ENCODE measurements around the gene PARD3B. TPM values are rescaled to one million over a fixed set of nuclear protein-coding genes. Genes with fewer than 3 reads are reported as not detected.

Gene PARD3B
- total RNA-seq, 1 experiment from 2014 or later = 2.0 TPM

DNA sequence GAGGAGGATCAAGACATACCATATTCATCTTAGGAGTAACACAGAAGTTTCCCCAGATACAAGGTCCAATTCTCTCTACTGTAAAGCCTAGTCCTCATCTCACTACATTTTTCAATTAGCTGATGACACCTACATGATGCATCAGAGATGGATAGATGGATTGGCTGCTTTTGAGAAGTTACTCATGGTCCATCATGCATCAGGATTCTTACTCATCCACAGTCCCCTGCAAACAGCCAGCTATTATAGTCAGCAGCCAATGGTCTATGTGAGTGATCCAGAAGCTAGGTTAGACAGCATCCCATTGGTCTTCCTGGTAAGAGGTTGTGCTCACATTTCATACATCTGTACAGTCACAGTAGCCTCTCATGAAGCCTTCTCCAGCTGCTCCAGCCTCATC lies 982.5 kb downstream of the PARD3B start:
- H3K4me1 ChIP-seq (ENCODE audit: control insufficient read depth in 1 of 2, insufficient read depth in 2 of 2, low read length in 2 of 2) = no peaks in the 10 kb centered on the region

More for the DNA sequence above, 982.5 kb downstream of the PARD3B start:
- Histone ChIP-seq H4K20me1 (ENCODE audit: insufficient read depth) (no peaks in the 10 kb centered on the region), H2AFZ (ENCODE audit: low read depth, low read length, poor library complexity, severe bottlenecking) (no peak overlapping the region), H3K4me2 (ENCODE audit: low read length) (no peak overlapping the region), H3K36me3 (ENCODE audit: control insufficient read depth in 1 of 2, insufficient read depth in 2 of 2, low read length in 2 of 2) (no peaks in the 10 kb centered on the region), H3K9me2 (ENCODE audit: insufficient read depth) (no peaks in the 10 kb centered on the region), H3K9me3 (ENCODE audit: control insufficient read depth in 1 of 2, insufficient read depth in 1 of 2, low read depth in 1 of 2, low read length in 2 of 2) (no peaks in the 10 kb centered on the region), H3K9ac (ENCODE audit: low read length) (no peak overlapping the region), H3K4me3 (replicated peaks in 1 of 2; ENCODE audit: low read depth in 1 of 2, low read length in 2 of 2) (no peak overlapping the region), H3K79me2 (ENCODE audit: insufficient read depth, low read length) (no peaks in the 10 kb centered on the region), H3K27me3 (ENCODE audit: insufficient read depth, low read length) (peaks cover 19% of the 10 kb centered on the region), H3K27ac (ENCODE audit: low read depth, low read length) (no peak overlapping the region)
- TF ChIP-seq, protein P1, sequence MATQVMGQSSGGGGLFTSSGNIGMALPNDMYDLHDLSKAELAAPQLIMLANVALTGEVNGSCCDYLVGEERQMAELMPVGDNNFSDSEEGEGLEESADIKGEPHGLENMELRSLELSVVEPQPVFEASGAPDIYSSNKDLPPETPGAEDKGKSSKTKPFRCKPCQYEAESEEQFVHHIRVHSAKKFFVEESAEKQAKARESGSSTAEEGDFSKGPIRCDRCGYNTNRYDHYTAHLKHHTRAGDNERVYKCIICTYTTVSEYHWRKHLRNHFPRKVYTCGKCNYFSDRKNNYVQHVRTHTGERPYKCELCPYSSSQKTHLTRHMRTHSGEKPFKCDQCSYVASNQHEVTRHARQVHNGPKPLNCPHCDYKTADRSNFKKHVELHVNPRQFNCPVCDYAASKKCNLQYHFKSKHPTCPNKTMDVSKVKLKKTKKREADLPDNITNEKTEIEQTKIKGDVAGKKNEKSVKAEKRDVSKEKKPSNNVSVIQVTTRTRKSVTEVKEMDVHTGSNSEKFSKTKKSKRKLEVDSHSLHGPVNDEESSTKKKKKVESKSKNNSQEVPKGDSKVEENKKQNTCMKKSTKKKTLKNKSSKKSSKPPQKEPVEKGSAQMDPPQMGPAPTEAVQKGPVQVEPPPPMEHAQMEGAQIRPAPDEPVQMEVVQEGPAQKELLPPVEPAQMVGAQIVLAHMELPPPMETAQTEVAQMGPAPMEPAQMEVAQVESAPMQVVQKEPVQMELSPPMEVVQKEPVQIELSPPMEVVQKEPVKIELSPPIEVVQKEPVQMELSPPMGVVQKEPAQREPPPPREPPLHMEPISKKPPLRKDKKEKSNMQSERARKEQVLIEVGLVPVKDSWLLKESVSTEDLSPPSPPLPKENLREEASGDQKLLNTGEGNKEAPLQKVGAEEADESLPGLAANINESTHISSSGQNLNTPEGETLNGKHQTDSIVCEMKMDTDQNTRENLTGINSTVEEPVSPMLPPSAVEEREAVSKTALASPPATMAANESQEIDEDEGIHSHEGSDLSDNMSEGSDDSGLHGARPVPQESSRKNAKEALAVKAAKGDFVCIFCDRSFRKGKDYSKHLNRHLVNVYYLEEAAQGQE (IDR thresholded peaks at IDR 0.05; ENCODE audit: low read depth) = no peak
- TF ChIP-seq SRF (IDR thresholded peaks at IDR 0.05; ENCODE audit: low read depth) (no peak), TCF7L2 (IDR thresholded peaks at IDR 0.05; ENCODE audit: borderline replicate concordance, extremely low read depth, insufficient read depth, insufficient read length) (no peak), YY1 (IDR thresholded peaks at IDR 0.05; ENCODE audit: extremely low read depth, insufficient replicate concordance, low read depth, low read length) (no peak), ELF1 (IDR thresholded peaks at IDR 0.05; ENCODE audit: borderline replicate concordance, low read depth) (no peak), POLR2A (IDR thresholded peaks at IDR 0.05; ENCODE audit: borderline replicate concordance, extremely low read depth, insufficient read depth, insufficient read length) (no peak), EZH2phosphoT487 (IDR thresholded peaks at IDR 0.05; ENCODE audit: borderline replicate concordance) (no peak), ZNF274 (IDR thresholded peaks at IDR 0.05; ENCODE audit: low read depth, low read length) (no peak), EZH2 (IDR thresholded peaks at IDR 0.05) (no peak), JUND (IDR thresholded peaks at IDR 0.05) (no peak), FOSL1 (IDR thresholded peaks at IDR 0.05; ENCODE audit: low read depth) (no peak), POLR2AphosphoS5 (IDR thresholded peaks at IDR 0.05; ENCODE audit: low read depth, low read length) (no peak), CEBPB (IDR thresholded peaks at IDR 0.05; ENCODE audit: low read depth) (no peak), SP1 (IDR thresholded peaks at IDR 0.05; ENCODE audit: low read depth) (no peak)
- TF ChIP-seq, protein P2, sequence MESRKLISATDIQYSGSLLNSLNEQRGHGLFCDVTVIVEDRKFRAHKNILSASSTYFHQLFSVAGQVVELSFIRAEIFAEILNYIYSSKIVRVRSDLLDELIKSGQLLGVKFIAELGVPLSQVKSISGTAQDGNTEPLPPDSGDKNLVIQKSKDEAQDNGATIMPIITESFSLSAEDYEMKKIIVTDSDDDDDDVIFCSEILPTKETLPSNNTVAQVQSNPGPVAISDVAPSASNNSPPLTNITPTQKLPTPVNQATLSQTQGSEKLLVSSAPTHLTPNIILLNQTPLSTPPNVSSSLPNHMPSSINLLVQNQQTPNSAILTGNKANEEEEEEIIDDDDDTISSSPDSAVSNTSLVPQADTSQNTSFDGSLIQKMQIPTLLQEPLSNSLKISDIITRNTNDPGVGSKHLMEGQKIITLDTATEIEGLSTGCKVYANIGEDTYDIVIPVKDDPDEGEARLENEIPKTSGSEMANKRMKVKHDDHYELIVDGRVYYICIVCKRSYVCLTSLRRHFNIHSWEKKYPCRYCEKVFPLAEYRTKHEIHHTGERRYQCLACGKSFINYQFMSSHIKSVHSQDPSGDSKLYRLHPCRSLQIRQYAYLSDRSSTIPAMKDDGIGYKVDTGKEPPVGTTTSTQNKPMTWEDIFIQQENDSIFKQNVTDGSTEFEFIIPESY (IDR thresholded peaks at IDR 0.05; ENCODE audit: extremely low read depth, insufficient replicate concordance, low read length) = no peak
- TF ChIP-seq, protein P3, sequence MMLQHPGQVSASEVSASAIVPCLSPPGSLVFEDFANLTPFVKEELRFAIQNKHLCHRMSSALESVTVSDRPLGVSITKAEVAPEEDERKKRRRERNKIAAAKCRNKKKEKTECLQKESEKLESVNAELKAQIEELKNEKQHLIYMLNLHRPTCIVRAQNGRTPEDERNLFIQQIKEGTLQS (IDR thresholded peaks at IDR 0.05) = no peak
- TF ChIP-seq, protein P4, sequence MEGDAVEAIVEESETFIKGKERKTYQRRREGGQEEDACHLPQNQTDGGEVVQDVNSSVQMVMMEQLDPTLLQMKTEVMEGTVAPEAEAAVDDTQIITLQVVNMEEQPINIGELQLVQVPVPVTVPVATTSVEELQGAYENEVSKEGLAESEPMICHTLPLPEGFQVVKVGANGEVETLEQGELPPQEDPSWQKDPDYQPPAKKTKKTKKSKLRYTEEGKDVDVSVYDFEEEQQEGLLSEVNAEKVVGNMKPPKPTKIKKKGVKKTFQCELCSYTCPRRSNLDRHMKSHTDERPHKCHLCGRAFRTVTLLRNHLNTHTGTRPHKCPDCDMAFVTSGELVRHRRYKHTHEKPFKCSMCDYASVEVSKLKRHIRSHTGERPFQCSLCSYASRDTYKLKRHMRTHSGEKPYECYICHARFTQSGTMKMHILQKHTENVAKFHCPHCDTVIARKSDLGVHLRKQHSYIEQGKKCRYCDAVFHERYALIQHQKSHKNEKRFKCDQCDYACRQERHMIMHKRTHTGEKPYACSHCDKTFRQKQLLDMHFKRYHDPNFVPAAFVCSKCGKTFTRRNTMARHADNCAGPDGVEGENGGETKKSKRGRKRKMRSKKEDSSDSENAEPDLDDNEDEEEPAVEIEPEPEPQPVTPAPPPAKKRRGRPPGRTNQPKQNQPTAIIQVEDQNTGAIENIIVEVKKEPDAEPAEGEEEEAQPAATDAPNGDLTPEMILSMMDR (IDR thresholded peaks at IDR 0.05 in 2 of 3, conservative IDR thresholded peaks at IDR 0.05 in 1 of 3; ENCODE audit: borderline replicate concordance in 1 of 3, insufficient read depth in 1 of 3, low read depth in 2 of 3, low read length in 2 of 3) = no peak
- intact Hi-C loops (cut with micrococcal nuclease) = no loop called here
- DNase-seq (ENCODE audit: low read depth, low spot score) (no peak), ATAC-seq (no peak)
- CTCF ChIA-PET = no interaction called here
- BruUV-seq (replicated peaks) = no TSS peak
- RAD21 ChIA-PET (ENCODE audit: low non-redundant PET in 1 of 2, low total read pairs in 2 of 2, uncharacterized antibody in 2 of 2, unreplicated experiment in 2 of 2) = no interaction called here
- POLR2A ChIA-PET = no interaction called here
